Liver (tissue), 9 donors: ENCODE data around the gene APOE. TPM values are rescaled to one million over a fixed set of nuclear protein-coding genes. Genes with fewer than 3 reads are reported as not detected.

Experiments
- DNase-seq: peaks from one replicate; pipeline ENCODE4 v3.0.0-alpha.2; 2017; ENCODE audit warnings: low spot score
- H3K27ac ChIP-seq, 2 donors: one replicate each; pipeline ENCODE4 v1.7.0; 2013; ENCODE audit warnings: inconsistent platforms in 2 of 2, low read length in 2 of 2, control low read depth in 1 of 2, low read depth in 1 of 2, mild to moderate bottlenecking in 1 of 2
- H3K27me3 ChIP-seq, 4 donors: one replicate each; pipeline versions ENCODE4 v1.6.1 to v1.7.0; 2013; ENCODE audit warnings: low read length in 3 of 4, inconsistent platforms in 1 of 4, mild to moderate bottlenecking in 1 of 4, moderate library complexity in 1 of 4; ENCODE audit not compliant: control insufficient read depth in 4 of 4, insufficient read depth in 4 of 4
- H3K36me3 ChIP-seq, 4 donors: one replicate each; pipeline versions ENCODE4 v1.6.1 to v1.7.0; 2013; ENCODE audit warnings: low read length in 3 of 4, mild to moderate bottlenecking in 3 of 4, low read depth in 1 of 4, moderate library complexity in 1 of 4; ENCODE audit not compliant: control insufficient read depth in 4 of 4, insufficient read depth in 3 of 4
- H3K4me1 ChIP-seq, 4 donors: one replicate each; pipeline versions ENCODE4 v1.6.1 to v1.7.0; 2013; ENCODE audit warnings: low read length in 3 of 4, mild to moderate bottlenecking in 3 of 4, moderate library complexity in 1 of 4; ENCODE audit not compliant: control insufficient read depth in 4 of 4, insufficient read depth in 4 of 4
- H3K4me3 ChIP-seq, 3 donors: one replicate each; pipeline versions ENCODE4 v1.6.1 to v1.7.0; 2013; ENCODE audit warnings: low read length in 3 of 3, control low read depth in 1 of 3, low read depth in 1 of 3, mild to moderate bottlenecking in 1 of 3
- H3K9ac ChIP-seq, 2 donors: one replicate each; pipeline ENCODE4 v1.7.0; 2013; ENCODE audit warnings: low read length in 2 of 2, mild to moderate bottlenecking in 2 of 2, moderate library complexity in 2 of 2, control low read depth in 1 of 2, low read depth in 1 of 2
- H3K9me3 ChIP-seq, 4 donors: one replicate each; pipeline versions ENCODE4 v1.6.1 to v1.7.0; 2013; ENCODE audit warnings: low read length in 3 of 4; ENCODE audit not compliant: control insufficient read depth in 4 of 4
- EGR1 ChIP-seq, 2 donors: IDR thresholded peaks; 2 replicates each; pipeline ENCODE4 v1.6.1; 2016 to 2018; ENCODE audit warnings: antibody characterized with exemption in 2 of 2, low read depth in 2 of 2
- FOXA1 ChIP-seq: IDR thresholded peaks from 2 replicates; pipeline ENCODE4 v1.6.1; 2016; ENCODE audit warnings: antibody characterized with exemption
- FOXA2 ChIP-seq: IDR thresholded peaks from 2 replicates; pipeline ENCODE4 v1.6.1; 2016; ENCODE audit warnings: antibody characterized with exemption
- GABPA ChIP-seq, 2 donors: IDR thresholded peaks in 1 of 2; conservative IDR thresholded peaks in 1 of 2; 2 replicates each; pipeline ENCODE4 v1.6.1; 2016; ENCODE audit warnings: antibody characterized with exemption in 2 of 2, mild to moderate bottlenecking in 1 of 2, moderate library complexity in 1 of 2
- HNF4A ChIP-seq, 2 donors: conservative IDR thresholded peaks; 2 replicates each; pipeline ENCODE4 v1.6.1; 2016; ENCODE audit warnings: antibody characterized with exemption in 2 of 2, mild to moderate bottlenecking in 2 of 2
- HNF4G ChIP-seq: IDR thresholded peaks from 2 replicates; pipeline ENCODE4 v1.6.1; 2016; ENCODE audit warnings: antibody characterized with exemption
- JUND ChIP-seq, 2 donors: IDR thresholded peaks; 2 replicates each; pipeline ENCODE4 v1.6.1; 2016; ENCODE audit warnings: antibody characterized with exemption in 2 of 2
- NR2F2 ChIP-seq: IDR thresholded peaks from 2 replicates; pipeline ENCODE4 v1.6.1; 2016; ENCODE audit warnings: antibody characterized with exemption
- RAD21 ChIP-seq, 2 donors: IDR thresholded peaks; 2 replicates each; pipeline ENCODE4 v1.6.1; 2016; ENCODE audit warnings: antibody characterized with exemption in 2 of 2, mild to moderate bottlenecking in 2 of 2
- RXRA ChIP-seq, 2 donors: IDR thresholded peaks; 2 replicates each; pipeline ENCODE4 v1.6.1; 2017 to 2018; ENCODE audit warnings: antibody characterized with exemption in 2 of 2, mild to moderate bottlenecking in 1 of 2
- SP1 ChIP-seq: IDR thresholded peaks from 2 replicates; pipeline ENCODE4 v1.6.1; 2018; ENCODE audit warnings: antibody characterized with exemption, mild to moderate bottlenecking
- TAF1 ChIP-seq: conservative IDR thresholded peaks from 2 replicates; pipeline ENCODE4 v1.6.1; 2016; ENCODE audit warnings: antibody characterized with exemption, mild to moderate bottlenecking
- YY1 ChIP-seq: IDR thresholded peaks from 2 replicates; pipeline ENCODE4 v1.6.1; 2016; ENCODE audit warnings: antibody characterized with exemption, mild to moderate bottlenecking
- WGBS: extraction: QIAGEN DNeasy Blood & Tissue Kit; methylation state at CpG from one replicate; pipeline ENCODE4 v1.1.7; 2013; 5-methylcytosine and 5-hydroxymethylcytosine counted together
- polyA plus RNA-seq, 2 donors: library from polyadenylated mRNA; stranded (reverse) in 1 of 2; unstranded in 1 of 2; fragments of 200-250 nt in 1 of 2; fragments of >200 nt in 1 of 2; fragmentation: Nextera tagmentation in 1 of 2; extraction: Ambion mirVana in 1 of 2; gene quantifications; one replicate each; pipeline versions ENCODE4 v1.2.1 to v1.2.3, GENCODE V29; 2013 to 2015
- total RNA-seq, 2 donors: library from RNA; depleted of rRNA; stranded (reverse); fragments of >200 nt; gene quantifications; one replicate each; pipeline ENCODE4 v1.2.3, GENCODE V29; 2014
- TF ChIP-seq, protein P1 (sequence below): fragments of 150-350 bp; IDR thresholded peaks from 2 replicates; pipeline ENCODE4 v1.5.1; 2017; ENCODE audit warnings: improper control_type of control experiment, low read depth, low read length; ENCODE audit not compliant: missing input control
- TF ChIP-seq, protein P2 (sequence below): IDR thresholded peaks from 2 replicates; pipeline ENCODE4 v1.6.1; 2016; ENCODE audit warnings: antibody characterized with exemption
- TF ChIP-seq, protein P3 (sequence below): IDR thresholded peaks from 2 replicates; pipeline ENCODE4 v1.6.1; 2016; ENCODE audit warnings: antibody characterized with exemption, mild to moderate bottlenecking
- TF ChIP-seq, protein P4 (sequence below): IDR thresholded peaks from 2 replicates; pipeline ENCODE4 v1.6.1; 2016; ENCODE audit warnings: antibody characterized with exemption
- TF ChIP-seq, protein P5 (sequence below): IDR thresholded peaks from 2 replicates; pipeline ENCODE4 v1.6.1; 2016; ENCODE audit warnings: antibody characterized with exemption
- donor health status: healthy.
- donor health status: healthy.
- donor health status: healthy.
- donor health status: healthy.
- donor health status: healthy.

The APOE gene
- total and polyA plus RNA-seq, 4 donors = 1,884 to 5,263 (median 3,713) TPM

DNA sequence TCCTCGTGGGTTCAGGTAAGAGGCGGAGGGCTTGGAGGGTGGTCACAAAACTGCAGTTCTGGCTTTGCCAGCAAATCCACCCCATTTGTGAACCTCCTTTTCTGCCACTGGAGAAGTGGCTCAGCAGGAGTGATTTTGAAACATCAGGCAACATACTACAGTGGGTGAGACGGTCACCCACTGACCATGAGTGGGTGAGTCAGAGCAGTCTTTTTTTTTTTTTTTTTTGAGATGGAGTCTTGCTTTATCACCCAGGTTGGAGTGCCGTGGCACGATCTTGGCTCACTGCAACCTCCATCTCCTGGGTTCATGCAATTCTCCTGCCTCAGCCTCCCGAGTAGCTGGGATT is 11.6 kb upstream of the APOE start (continued):
- TF ChIP-seq EGR1 (IDR thresholded peaks at IDR 0.05; ENCODE audit: low read depth in 2 of 2) (no peak), HNF4A (conservative IDR thresholded peaks at IDR 0.05) (no peak), YY1 (no peak), NR2F2 (no peak)

DNA sequence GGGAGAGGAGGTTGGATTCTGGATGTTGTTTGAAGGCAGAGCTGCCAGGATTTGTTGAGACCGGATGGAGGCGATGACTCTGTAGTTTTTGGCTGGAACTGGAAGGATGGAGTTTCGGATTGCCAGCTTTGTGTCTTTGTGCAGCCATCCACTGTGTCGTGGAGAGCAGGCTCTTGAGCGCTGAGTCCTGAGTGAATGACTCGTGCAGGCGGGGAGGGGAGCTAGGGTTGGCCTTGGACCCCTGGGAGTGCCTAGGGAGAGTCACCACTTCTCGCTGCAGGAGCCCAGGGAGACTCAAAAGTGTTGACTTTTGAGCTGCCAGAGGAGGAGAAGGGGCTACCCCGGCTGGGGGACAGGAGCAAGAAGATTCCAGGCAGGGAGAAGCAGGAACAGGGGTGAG is 10.7 kb upstream of the APOE start:
- DNase-seq = no peak
- TF ChIP-seq, protein P1, sequence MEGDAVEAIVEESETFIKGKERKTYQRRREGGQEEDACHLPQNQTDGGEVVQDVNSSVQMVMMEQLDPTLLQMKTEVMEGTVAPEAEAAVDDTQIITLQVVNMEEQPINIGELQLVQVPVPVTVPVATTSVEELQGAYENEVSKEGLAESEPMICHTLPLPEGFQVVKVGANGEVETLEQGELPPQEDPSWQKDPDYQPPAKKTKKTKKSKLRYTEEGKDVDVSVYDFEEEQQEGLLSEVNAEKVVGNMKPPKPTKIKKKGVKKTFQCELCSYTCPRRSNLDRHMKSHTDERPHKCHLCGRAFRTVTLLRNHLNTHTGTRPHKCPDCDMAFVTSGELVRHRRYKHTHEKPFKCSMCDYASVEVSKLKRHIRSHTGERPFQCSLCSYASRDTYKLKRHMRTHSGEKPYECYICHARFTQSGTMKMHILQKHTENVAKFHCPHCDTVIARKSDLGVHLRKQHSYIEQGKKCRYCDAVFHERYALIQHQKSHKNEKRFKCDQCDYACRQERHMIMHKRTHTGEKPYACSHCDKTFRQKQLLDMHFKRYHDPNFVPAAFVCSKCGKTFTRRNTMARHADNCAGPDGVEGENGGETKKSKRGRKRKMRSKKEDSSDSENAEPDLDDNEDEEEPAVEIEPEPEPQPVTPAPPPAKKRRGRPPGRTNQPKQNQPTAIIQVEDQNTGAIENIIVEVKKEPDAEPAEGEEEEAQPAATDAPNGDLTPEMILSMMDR = no peak
- TF ChIP-seq FOXA1 = no peak
- no peak for TF ChIP-seq RAD21 (IDR thresholded peaks at IDR 0.05)
- no peak for TF ChIP-seq YY1
- no peak for TF ChIP-seq TAF1
- no peak for TF ChIP-seq FOXA2
- TF ChIP-seq, protein P2, sequence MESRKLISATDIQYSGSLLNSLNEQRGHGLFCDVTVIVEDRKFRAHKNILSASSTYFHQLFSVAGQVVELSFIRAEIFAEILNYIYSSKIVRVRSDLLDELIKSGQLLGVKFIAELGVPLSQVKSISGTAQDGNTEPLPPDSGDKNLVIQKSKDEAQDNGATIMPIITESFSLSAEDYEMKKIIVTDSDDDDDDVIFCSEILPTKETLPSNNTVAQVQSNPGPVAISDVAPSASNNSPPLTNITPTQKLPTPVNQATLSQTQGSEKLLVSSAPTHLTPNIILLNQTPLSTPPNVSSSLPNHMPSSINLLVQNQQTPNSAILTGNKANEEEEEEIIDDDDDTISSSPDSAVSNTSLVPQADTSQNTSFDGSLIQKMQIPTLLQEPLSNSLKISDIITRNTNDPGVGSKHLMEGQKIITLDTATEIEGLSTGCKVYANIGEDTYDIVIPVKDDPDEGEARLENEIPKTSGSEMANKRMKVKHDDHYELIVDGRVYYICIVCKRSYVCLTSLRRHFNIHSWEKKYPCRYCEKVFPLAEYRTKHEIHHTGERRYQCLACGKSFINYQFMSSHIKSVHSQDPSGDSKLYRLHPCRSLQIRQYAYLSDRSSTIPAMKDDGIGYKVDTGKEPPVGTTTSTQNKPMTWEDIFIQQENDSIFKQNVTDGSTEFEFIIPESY = no peak
- TF ChIP-seq SP1 = no peak
- TF ChIP-seq, protein P3, sequence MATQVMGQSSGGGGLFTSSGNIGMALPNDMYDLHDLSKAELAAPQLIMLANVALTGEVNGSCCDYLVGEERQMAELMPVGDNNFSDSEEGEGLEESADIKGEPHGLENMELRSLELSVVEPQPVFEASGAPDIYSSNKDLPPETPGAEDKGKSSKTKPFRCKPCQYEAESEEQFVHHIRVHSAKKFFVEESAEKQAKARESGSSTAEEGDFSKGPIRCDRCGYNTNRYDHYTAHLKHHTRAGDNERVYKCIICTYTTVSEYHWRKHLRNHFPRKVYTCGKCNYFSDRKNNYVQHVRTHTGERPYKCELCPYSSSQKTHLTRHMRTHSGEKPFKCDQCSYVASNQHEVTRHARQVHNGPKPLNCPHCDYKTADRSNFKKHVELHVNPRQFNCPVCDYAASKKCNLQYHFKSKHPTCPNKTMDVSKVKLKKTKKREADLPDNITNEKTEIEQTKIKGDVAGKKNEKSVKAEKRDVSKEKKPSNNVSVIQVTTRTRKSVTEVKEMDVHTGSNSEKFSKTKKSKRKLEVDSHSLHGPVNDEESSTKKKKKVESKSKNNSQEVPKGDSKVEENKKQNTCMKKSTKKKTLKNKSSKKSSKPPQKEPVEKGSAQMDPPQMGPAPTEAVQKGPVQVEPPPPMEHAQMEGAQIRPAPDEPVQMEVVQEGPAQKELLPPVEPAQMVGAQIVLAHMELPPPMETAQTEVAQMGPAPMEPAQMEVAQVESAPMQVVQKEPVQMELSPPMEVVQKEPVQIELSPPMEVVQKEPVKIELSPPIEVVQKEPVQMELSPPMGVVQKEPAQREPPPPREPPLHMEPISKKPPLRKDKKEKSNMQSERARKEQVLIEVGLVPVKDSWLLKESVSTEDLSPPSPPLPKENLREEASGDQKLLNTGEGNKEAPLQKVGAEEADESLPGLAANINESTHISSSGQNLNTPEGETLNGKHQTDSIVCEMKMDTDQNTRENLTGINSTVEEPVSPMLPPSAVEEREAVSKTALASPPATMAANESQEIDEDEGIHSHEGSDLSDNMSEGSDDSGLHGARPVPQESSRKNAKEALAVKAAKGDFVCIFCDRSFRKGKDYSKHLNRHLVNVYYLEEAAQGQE = no peak
- no peak for TF ChIP-seq HNF4A (conservative IDR thresholded peaks at IDR 0.05)
- no peak for TF ChIP-seq JUND (IDR thresholded peaks at IDR 0.05)
- no peak for TF ChIP-seq EGR1 (IDR thresholded peaks at IDR 0.05; ENCODE audit: low read depth in 2 of 2)
- no peak for TF ChIP-seq HNF4G
- TF ChIP-seq, protein P4, sequence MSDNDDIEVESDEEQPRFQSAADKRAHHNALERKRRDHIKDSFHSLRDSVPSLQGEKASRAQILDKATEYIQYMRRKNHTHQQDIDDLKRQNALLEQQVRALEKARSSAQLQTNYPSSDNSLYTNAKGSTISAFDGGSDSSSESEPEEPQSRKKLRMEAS = no peak
- no peak for TF ChIP-seq GABPA (IDR thresholded peaks at IDR 0.05 in 1 of 2, conservative IDR thresholded peaks at IDR 0.05 in 1 of 2)
- TF ChIP-seq, protein P5, sequence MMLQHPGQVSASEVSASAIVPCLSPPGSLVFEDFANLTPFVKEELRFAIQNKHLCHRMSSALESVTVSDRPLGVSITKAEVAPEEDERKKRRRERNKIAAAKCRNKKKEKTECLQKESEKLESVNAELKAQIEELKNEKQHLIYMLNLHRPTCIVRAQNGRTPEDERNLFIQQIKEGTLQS = no peak
- no peak for TF ChIP-seq RXRA (IDR thresholded peaks at IDR 0.05)
- Histone ChIP-seq H3K4me1 (peaks cover 8 to 25% (median 21%) of the 10 kb centered on the region in 4 donors), H3K27ac (no peak overlapping the region), H3K9me3 (no peaks in the 10 kb centered on the region), H3K27me3 (no peaks in the 10 kb centered on the region), H3K4me3 (no peak overlapping the region), H3K36me3 (peaks cover 7 to 48% (median 27%) of the 10 kb centered on the region in 4 donors), H3K9ac (no peak overlapping the region)
- WGBS = 88% methylated on average over 9 of the region's 9 CpGs
